Gastrocnemius medialis (tissue), 4 donors: ENCODE data around the gene MRPS16.
A peak's percentile ranks its signal among the peaks of the same experiment; 100 is the strongest.

Experiments
- CTCF ChIP-seq, 5 experiments: fragments of 450-650 bp in 3 of 5; fragments of 200-600 bp in 2 of 5; sonication (generic) in 2 of 5; IDR thresholded peaks in 4 of 5; conservative IDR thresholded peaks in 1 of 5; 1 replicate in 4 of 5; 2 replicates in 1 of 5; pipeline ENCODE4 v1.5.1; 2016 to 2019; ENCODE audit warnings: antibody characterized with exemption in 5 of 5, mild to moderate bottlenecking in 3 of 5, moderate library complexity in 3 of 5
- POLR2A ChIP-seq, 2 donors: fragments of 450-650 bp; IDR thresholded peaks; one replicate each; pipeline ENCODE4 v1.6.1; 2017; ENCODE audit warnings: antibody characterized with exemption in 2 of 2, mild to moderate bottlenecking in 2 of 2, moderate library complexity in 2 of 2

- TF ChIP-seq CTCF (IDR thresholded peaks at IDR 0.05 in 4 of 5, conservative IDR thresholded peaks at IDR 0.05 in 1 of 5) (peak in 4 of 5 experiments; percentile 16 to 46 (median 30)), POLR2A (IDR thresholded peaks at IDR 0.05) (no peak)
These were observed 11.4 kb upstream of the MRPS16 start for GRCh38 chr10:73263693-73264347.
